Stimulated activated CD8-positive, alpha-beta memory T cell treated with anti-CD3 and anti-CD28 coated beads, Interleukin-4, amount 100 ng/mL, for 48 hours (primary cell): ENCODE data around the gene CHRNA5.
"Not testable (repeated sequence)": the region's sequence is repeated elsewhere in the genome, so short reads cannot be mapped to it uniquely, and the experiment has no call there.

Experiments used
- DNase-seq: peaks from one replicate; pipeline ENCODE4 v3.0.0-alpha.2; 2020

CHRNA5 gene

GRCh38 chr15:78565097-78565950 lies at the start of gene CHRNA5:
Gene CHRNA5, plus strand, starts transcription at chr15:78565520. Its CDS starts 200 bp downstream, at chr15:78565720.
- peak; percentile 94 for DNase-seq

DNA sequence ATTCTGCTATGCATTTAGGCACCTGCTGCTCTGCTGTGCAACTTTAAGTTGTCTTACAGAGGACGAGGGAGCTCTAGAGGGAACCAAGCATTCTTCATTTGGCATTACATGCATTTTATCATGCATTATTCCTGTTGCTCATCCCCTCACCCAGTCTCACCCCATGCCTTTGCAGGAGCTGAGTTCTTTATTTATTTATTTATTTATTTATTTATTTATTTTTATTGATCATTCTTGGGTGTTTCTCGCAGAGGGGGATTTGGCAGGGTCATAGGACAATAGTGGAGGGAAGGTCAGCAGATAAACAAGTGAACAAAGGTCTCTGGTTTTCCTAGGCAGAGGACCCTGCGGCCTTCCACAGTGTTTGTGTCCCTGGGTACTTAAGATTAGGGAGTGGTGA lies 45.3 kb upstream of the CHRNA5 start:
- DNase-seq = not testable (repeated sequence)

DNA sequence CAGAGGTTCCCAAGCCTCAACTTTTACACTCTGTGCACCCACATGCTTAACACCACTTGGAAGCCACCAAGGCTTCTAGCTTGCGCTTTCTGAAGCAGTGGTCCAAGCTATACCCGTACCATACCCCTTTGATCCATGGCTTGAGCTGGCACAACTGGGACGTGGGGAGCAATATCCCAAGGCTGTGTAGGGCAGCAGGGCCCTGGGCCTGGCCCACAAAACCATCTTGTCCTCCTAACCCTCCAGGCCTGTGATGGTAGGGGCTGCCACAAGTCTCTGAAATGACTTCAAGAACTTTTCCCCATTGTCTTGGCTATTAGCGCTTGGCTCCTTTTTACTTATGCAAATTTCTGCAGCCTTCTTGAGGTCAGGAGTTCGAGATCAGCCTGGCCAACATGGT lies 41.1 kb upstream of the CHRNA5 start:
- DNase-seq = no peak

DNA sequence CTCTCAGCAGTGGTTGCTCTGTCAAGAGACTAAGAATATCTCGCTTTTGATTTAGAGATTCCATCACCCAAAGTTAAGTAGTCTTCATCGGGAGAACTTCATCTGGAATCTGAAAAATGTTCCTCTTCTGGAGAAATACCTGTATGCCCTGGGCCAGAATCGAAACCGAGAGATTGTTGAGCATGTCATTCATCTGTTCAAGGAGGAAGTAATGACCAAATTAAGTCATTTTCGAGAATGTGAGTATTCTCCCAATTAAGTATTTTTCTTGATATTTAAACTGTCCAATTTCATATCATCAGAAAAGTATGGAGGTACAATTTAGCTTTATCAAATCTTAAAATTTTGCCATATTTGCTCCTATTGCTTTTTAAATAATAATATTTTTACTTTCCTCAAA lies 38.0 kb upstream of the CHRNA5 start:
- no peak for DNase-seq

- DNase-seq = no peak
These were observed 32.0 kb upstream of the CHRNA5 start for GRCh38 chr15:78533331-78533730.

- DNase-seq = no peak
These were observed 29.2 kb upstream of the CHRNA5 start for GRCh38 chr15:78536134-78536533.

DNA sequence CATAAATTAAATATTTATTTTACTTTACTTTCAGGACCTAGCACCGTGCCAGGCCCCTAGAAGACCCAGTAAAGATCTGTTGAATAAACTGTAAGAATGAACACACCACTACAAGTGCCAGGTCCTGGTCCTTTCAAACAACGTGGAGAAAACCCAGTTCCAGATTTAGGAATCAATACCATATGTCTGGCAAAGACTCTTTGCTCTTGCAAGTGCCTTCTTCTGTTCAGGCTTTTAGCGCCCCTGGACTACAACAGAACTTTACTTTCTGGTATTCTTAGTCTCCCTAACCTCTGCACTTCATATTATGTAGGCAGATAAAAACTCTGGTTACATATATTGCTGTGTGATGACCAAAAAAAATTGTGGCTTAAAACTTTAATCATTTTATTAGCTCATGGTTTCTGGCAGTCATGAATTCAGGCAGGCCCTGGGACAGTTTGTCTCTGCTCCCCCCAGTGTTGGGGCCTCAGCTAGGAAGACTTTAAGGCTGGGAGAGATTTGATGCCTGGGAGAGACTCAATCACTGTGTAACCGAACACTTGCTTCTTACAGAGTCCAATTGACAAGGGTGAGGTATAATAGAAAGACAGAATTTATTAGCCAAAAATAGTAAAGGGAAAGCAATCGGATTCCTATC lies 27.9 kb upstream of the CHRNA5 start:
- no peak for DNase-seq

- no peak for DNase-seq
These were observed 27.0 kb upstream of the CHRNA5 start for GRCh38 chr15:78538358-78538757.

GRCh38 chr15:78539464-78540140 lies 25.7 kb upstream of the CHRNA5 start:
- DNase-seq = peak; percentile 35

- peak; percentile 97 for DNase-seq
These were observed 25.0 kb upstream of the CHRNA5 start, which contains the start of gene PSMA4 for GRCh38 chr15:78540141-78540870. Gene PSMA4, plus strand, starts transcription at chr15:78540444. Its CDS starts 1,484 bp downstream, at chr15:78541928.

- DNase-seq = peak; percentile 35
These were observed 24.2 kb upstream of the CHRNA5 start for GRCh38 chr15:78540871-78541743.

DNA sequence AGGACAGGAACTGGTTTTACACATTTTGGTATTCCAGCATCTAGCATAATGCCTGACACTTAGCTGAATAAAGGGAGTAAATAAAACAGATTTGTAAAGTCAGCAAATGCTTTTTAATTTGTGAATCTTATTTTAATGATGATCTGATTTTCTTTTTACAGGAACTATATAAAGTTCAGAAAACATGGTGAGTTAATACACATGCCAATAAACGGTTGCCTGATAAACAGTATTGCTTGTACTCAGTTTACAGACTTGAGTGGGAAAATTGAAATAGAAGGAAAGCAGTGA lies 23.6 kb upstream of the CHRNA5 start:
- DNase-seq = no peak

DNA sequence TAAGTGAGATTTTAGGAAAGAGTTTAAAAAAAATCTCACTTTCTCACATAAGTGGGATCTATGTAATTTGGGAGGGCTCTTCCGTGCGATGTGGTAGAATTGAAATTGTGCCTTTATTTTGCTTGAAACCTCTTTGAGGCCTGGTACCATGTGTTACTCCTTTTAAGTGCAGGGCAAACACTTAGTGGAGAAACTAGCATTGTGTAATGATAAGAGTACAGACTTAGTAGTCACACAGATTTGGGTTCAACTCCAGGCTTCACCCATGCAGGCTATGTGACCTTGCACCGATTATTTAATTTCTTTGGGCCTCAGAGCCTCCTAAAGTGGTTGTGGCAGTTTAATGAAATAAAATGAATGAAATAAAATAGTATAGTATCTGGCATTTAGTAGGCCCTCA lies 22.7 kb upstream of the CHRNA5 start:
- DNase-seq = no peak

DNA sequence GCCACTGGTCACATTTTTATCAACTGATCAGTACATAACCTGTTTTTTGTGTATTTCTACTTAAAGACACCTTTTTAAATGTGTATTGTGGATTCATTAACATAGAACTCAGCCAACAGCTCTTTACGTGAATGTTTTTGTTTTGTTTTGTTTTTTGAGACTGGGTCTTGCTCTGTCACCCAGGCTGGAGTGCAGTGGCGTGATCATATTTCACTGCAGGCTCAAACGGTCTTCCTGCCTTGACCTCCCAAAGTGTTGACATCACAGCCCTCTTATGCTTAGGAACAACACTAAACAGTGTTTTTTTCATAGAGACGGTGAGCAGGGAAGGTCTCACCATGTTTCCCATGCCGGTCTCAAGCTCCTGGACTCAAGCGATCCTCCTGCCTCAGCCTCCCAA lies 15.1 kb upstream of the CHRNA5 start:
- DNase-seq = no peak

- no peak for DNase-seq
These were observed 14.5 kb upstream of the CHRNA5 start for GRCh38 chr15:78550815-78551214.

- no peak for DNase-seq
These were observed 13.4 kb upstream of the CHRNA5 start for GRCh38 chr15:78551902-78552301.

DNA sequence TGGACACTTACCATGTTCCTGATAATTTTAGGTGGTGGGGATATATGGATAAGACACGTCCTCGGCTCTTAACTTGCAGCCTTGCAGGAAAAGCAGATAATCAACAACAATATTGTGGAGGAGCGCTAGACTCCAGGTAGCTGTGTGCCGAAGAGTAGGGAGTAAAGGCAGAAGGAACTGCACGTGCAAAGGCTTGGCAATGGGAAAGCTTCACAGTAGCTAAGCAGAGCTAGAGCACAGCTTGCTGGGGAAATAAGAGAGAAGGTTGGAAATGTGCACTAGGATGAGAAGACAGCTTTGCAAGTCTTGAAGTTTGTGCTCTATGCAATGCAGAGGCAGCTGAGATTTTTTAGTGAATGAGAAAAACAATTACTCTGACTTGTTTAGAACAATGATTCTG lies 12.7 kb upstream of the CHRNA5 start:
- no peak for DNase-seq

- not testable (repeated sequence) for DNase-seq
These were observed 5.1 kb upstream of the CHRNA5 start for GRCh38 chr15:78560201-78560600.

GRCh38 chr15:78561490-78561889 lies 3.8 kb upstream of the CHRNA5 start:
- DNase-seq = no peak

GRCh38 chr15:78563092-78563491 lies 2.2 kb upstream of the CHRNA5 start:
- DNase-seq = no peak

GRCh38 chr15:78564743-78565096 lies 600 bp upstream of the CHRNA5 start:
- DNase-seq = no peak
